ENCODE measurements around the gene XRCC3.

Gene XRCC3

DNA sequence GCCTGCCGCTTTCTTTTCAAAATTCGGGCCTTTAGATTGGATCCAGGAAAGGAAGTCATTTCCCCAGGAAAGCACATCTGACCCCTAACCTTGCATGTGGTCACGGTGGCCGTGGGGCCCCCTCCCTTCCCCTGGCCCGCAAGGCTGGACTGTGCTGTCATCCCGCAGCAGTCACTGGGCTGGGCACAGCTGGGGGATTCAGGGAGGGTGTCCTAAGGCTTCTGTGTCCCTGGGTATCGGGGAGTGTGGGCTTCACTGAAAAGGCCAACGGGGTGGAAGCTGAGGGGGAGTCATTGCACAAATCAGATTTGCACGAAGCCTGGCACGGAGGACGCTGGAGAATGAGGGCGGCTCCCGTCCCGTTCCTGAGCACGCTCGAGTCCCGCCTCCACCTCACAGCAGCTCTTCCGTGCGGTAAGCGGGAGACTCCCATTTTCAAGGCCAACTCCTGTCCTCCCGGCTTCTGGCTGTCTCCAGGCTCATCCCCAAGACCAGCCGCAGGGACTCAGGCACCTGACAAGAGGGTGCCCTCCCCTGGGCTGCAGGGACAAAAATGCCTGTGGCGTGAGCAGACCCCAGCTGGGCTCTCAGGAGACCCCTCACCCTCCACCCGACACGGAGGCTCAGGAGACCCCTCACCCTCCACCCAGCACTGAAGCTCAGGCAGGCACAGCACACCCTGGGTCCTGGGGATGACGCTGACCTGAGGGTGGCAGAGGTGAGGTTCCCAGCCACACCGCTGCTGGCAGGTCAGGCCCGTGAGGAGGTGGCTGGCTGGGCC is 9.6 kb downstream of the XRCC3 start:
- DNase-seq = no peak

DNA sequence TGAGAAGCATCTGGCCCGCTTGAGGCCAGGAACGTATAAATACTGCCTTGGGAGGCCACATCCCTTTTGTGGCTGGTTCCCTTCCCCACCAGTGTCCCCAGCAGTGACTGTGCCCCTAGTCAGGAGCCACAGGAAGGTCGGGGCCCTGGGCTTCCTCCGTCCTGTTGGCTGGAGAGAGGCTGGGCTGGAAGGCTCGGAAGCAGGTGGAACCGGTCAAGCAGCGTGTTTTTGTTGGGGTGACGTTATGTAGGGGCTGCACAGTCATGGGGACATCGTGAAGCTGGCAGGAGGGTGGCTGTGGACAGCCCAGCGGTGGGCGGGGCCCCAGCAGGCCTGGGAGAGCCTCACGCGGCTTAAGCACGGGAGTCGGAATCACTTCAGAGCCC is 10.1 kb downstream of the XRCC3 start:
- no peak for DNase-seq

DNA sequence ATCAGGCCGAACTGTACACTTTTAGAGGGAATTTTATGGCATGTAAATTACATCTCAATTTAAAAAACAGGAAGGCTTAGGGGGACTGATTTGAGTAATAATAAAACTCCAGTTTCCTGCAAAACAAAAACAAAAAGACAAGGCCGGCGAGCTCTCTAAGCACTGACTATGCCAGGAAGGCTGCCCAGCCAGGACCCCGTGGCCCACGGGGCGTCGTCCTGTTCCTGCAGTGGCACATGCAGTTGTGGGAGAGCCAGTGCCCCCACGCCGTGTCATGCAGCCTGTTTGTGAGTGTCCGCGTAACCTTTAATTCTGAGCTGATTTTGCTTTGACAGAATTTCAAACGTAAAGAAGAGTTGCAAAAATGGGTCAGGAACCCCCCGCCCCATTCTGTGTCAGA is 10.5 kb downstream of the XRCC3 start:
- DNase-seq = no peak

DNA sequence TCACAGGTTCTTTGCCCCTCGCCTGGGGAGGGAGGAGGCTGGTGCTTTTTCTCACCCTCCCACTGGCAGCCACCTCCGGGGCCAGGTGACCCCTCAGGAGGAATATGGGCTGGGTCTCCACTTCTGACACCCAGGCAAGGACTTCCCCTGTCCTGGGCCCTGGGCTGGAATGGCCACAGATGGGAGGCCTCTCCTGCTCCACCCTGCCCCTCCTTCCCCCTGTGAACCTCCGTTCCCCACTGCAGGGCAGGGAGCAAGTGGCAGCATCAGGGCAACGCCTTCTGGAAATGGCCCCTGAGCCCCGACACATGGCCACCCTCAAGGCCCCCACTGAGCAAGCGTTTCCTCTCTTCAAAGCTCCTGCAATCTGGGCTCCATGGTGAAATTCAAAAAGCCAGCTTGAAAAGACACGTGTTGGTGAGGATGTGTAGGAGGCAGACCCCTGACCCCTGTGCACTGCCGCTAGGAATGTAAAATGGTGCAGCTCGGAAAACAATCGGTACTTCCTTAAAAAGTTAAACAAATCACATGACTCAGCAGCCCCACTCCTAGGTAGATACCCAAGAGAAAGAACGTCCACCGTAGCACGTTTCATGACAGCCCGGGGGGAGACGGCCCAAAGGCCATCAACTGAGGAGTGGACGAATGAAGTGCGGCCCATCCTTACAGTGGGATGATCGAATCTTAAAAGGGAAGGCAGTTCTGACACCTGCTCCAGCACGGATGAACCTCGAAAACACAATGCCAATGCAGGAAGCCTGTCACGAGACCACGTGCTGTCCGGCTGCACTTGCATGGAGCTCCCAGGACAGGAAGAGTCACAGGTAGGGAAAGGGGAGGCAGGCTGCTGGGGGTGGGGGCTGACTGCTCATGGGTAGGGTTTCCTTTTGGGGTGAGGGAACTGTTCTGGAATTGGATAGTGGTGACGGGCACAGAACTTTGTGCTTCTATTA is 11.5 kb downstream of the XRCC3 start:
- DNase-seq = no peak

DNA sequence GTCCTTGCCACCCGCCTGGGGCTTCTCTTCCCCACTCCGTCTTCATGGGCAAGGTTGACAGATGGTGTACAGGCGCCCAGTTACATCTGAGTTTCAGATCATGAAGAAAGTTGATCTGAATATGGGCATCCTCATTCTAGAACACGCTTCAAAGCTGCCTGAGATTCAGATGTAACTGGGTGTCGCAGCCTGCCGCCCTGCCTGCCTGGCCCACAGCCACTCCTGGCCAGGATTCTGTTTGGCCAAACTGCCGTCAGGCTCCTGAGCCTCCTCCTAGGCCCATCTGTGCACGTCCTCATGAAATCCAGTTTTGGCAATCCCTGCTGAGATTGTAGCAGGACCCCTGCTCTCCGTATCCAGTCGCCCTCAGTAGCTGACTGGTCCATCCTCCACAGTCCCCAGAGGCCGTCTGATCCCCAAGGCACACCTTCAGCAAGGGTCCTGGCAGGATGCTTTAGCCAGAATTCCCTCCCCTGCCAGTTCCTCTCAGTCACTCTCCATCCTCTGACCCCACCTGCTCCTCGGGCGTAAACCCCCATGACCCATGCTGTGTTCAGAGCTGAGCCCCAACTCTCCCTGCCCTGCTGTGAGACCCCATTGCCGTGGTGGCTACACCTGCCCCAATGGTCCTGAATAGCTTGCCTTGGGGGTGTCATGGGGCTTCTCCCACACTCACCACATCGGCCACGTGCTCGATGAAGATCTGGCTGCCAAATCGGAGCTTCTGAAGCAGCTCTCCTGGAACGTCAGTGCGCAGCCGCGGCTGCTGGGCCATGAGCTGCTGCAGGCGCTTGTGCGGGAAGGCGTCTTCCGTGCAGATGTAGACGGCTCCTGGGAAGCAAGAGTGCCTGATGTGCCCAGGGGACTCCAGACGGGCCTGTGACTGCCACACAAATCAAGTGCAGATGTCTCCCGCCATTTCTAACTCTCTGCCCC is 12.5 kb downstream of the XRCC3 start:
- DNase-seq = no peak

DNA sequence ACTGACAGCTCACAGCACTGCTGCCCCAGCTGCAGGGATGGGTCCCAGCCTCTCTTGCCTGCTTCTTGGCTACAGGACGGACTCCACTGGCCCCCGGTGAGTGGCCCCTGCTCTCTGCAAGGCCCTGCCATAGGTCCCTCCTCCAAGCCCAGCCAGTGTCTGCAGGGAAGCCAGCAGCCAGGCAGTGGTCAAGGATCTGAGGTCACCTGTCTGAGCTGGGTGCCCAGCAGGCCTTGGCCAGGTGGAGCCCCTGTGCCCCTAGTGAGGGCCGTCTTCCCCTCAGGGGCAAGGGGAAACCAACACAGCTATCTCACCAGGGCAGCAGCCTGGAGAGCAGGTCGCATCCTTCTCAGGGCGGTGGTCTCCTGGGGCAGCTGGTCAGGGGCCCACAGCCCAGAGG is 13.2 kb downstream of the XRCC3 start:
- no peak for DNase-seq

DNA sequence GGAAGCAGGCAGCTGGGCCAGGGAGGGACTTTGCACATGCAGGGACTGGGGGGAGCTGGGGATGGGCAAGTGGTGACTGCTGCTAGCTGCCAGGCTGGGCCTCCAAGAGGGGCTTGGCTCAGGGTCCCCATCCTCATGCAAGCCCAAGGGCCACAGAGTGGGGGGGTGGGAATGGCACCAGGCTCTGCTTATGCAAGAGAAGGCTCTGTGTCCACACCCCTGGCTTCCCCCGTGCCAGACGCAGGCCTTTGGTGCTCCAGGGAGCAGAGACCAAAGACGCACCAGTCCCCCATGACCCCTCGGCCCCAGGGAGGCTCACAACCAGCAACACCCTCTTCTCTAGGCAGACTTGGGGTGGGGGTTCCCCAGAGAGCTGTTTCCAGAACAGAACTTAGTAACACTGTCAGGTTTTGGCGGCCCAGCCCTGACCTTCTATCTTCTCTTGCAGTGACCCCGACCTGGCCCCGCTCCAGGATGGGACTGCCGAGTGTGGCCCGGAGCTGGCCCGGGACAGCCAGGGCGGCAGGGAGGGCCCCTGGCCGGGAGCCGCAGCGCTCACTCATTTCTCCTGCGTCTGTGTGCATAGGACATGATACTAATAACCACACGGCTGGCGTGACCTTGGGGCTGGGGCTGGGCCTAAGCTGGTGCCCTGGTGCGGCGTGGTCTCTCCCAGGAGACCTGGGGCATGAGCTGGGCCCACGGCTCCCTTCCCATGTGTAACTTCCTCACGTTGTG is 14.3 kb downstream of the XRCC3 start:
- DNase-seq = no peak

DNA sequence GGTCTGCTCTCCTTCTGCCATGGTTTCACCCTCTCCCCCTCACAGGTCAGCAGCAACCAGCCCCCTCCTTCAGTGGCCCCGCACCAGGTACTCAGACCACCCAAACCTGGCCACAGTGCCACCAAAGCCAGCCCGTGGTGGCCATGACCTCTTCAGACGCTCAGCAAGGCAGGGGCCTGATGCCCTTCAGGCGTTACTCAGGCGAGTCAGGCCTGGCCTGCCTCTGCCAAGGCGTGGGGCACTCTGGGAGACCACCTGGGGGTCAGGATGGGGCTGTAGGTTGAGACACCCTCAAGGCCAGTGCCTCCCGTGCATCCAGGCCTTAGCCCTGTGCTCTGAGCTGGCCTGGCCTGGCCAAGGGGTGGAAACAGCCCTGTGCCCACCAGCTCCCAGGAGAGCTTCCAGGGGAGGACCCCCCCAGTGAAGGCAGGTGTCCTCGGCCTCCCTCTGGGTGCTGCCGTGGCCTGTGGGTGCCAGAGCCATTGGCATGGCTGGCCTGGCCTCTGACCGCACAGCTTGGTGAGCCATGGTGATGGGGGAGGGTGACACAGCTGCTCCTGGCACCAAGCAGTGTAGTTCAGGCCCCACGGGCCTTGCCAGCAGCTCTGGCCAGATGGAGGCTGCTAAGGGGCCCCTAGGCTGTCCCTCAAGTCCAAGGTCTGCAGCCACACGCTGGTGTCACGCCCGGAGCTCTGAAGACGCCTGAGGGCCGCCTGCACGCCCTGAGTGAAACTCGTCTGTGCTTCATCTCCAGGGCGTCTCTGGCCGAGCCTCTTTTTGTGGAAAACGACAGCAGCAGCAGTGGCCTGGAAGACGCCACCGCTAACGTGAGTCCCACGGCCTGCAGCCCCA is 15.1 kb downstream of the XRCC3 start:
- DNase-seq = no peak

DNA sequence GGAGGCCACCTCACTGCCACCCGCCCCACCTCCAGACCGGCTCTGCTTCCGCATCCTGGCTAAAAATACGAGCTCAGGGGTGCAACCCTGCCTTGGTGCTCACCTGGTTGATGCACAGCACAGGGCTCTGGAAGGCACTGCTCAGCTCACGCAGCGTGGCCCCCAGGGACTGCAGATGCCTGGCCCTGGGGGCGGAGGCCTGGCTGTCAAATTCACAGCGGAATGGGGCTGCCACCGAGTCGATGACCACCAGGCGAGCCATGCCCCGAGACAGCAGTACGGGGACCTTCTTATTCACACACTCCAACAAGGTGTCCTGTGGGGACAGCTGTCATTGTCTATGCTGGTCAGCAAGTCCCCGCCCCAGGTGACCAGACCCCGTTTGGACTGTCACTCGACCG is 16.0 kb downstream of the XRCC3 start:
- DNase-seq = no peak

DNA sequence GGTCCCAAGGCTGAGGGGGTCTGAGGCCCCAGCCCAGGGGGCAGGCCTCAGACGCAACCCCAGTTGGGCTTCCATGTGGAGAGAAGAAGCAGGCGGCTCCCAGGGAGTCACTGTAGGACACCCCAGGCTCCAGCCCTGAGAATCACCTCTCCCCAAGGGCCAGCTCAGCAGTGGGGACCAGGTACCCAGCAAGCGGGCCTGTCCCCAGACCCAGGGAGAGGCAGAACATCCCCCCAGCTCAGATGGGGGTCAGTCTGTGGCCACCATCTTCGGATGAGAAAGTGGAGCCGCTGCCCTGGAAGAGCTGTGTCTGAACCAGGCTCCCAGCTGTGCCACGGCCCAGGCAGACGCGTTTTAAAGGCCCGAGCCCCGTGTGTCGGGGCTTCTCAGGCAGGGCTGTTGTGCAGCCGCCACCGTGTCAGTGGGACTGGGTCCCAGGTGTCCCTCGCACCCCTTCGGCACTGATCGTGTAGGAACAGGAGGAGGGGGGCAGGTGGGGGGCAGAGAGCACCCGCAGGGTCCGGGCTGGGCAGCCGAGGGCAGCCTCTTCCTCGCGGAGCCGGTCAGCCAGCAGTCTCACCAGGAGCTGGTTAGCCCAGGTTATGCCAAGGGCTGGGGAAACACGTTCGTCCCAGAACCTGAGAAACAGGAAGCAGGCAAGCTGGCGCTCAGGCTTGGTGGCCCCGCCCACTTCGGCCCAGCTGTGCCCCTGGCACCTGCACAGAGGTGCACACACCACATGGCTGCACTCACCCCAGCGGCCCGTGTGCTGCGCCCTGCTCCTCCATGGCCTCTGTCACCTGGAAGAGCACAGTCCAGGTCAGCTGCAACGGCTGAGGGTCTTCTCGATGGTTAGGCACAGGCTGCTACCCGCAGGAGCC is 16.6 kb downstream of the XRCC3 start:
- no peak for DNase-seq

DNA sequence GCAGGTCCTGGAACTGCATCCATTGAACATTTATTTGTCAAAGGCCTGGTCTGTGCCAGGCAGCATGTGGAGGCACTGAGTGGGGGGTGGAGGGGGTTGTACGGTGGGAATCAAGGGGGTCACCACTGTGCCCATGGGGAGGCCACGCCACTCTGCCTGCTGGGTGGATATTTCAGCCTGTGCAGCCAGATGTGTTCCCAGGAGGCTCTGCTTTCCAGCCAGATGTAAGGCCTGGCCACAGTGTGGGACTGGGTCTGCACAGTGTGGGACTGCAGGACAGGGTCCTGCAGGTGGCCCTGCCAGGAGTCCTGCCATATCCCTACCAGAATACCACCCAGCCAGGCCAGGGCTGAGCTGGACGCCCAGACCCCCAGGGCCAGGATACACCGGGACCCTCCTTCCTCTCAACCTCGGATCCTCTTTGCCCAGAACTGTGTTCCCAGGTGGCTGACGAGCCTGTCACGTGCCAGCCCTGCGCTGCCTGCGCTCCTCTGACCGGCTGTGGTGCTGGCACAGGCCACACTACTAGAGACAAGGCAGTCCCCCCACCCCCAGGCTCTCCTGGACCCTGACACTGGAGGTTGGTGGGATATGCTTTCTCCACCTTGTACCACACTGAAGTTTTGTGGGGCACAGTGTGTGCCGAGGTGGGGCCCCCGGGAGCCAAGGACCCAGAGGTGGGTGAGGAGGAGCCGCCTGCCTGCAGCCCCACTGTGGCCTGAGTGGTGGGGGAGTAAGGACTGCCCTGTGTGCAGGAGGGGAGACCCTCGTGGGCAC is 17.5 kb downstream of the XRCC3 start:
- no peak for DNase-seq

DNA sequence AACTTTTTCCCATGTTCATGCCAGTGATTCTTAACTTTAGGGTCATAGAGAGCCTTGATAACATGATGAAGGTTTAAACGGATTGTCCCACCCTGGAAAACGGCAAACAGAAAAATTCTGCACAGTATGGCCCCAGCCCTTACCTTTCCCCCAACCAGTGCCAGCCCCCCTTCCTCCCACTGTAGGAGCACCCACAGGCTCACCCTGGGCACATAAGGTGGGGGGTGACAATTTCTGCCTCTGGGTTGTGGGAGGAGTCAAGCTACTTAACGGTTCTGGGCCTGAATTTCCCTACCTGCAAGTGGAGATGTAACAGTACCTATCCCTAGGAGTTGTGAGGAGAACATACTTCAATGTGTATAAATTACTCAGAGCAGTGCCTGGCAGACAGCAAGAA is 18.0 kb downstream of the XRCC3 start:
- DNase-seq = no peak

DNA sequence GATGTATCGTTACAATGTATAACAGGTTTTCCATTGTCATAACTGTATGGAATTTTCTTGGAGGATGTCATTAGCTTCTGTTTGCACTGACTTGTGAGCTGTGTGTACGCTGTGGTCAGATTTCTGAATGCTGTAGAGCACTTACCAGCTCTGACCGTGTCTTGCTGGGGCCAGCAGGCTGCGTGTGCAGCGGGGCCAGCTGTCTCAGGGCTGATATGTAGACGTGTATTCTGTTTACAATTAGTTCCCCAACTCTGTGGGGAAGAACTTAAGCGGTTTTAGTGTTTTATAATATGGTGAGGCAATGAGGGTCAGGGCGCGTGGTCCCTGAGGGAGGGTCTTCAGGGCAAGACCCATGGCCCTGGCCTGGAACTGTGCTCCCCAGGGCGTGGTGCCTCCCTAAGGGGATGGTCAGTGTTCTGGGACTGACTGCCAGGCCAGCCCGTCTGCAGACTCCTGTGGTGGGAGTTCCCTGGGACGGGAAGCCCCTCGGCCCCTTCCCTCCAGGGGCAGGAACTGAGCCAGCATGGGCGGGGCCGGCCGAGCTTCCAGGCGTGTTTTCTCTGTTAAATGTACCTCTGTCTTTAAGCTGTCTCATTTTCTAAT is 18.7 kb downstream of the XRCC3 start:
- DNase-seq = no peak

DNA sequence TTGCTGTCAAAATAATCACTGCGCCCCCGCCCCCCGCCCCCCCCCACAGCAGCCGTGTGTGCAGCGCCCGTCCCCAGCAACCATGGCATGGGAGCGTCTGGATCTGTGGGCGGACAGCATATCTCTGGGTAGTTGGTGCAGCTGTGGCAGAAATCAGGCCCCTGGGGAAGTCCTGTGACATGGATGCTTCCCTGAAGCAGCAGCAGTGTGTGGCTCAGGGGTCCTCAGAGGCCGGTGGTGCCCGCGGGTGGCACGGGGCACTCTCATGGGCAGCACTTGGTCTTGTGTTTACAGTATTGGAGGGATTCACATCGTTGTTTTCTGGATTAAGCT is 19.2 kb downstream of the XRCC3 start:
- no peak for DNase-seq

DNA sequence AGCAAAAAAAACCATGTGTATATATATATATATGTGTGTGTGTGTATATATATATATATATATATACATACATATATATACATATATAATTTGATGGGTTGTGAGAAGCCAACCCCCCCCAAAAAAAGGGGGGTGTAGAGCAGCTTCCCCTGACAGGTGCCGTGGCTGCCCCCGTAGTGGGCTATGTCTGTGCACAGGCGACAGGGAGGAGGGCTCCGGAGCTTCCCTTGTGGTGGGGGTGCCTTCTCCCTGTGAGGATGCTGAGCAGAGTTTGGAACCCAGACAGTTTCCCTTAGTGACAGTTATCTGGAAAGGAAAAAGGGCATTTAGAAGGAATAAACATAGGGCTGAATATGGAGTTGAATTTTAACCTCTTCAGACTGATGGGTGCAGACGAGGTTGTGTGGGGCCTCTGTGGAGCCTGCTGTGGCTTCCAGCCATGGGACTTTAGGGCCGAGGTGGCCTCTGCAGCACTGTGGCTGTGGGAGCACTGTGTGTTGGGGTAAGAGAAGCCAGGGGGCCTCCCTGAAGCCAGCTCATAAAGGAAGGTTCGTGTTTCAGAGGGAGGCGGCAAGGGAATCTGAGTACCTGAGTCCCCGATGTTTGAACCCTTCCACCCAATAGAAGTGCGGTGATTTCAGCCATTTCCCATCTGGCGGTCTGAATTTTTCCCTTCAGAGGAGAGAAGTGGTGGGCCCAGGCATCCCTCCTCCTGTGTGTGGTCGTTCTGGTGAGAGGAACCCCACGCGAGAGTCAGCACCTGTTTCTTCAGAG is 19.8 kb downstream of the XRCC3 start:
- DNase-seq = no peak

DNA sequence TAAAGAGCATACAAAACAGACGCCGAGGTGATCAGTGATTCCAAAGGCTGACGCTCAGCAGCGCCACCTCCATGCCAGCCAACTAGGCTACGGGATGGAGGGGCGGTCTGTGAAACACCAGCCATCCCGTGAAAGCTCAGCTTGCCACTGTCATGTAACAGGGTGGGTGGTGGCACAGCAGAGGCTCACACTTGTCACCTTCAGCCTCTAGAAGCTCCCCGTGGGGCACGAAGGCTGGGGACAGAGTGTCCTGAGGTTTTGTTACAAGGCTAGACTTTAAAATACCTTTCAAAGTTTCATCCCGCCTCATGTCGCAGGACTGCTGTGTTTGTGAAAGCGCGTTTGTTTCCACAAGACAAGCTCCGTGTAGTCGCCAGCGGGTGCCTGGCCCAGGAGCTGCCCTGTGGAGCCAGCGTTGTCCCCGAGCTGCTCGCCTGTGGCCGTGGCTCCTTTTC is 20.7 kb downstream of the XRCC3 start:
- no peak for DNase-seq

DNA sequence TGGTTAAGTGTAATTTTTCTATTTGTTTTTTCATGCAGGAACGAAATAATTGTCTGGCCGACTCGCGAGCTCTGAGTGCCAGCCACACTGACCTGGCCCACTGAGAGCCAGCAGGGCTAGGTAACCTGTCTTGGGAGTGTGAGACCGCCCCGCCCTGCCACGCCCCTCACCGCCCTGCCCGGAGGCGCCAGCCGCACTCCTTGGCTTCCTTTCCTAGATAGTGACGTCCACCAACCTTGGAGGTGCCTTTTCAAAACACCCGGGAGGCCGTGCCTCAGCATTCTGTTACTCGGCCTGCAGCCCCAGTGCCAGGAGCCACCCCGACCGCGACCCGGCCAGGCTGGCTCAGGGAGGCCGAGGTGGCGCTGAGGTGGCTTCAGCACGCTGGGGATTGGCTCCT is 21.7 kb downstream of the XRCC3 start:
- DNase-seq = no peak

DNA sequence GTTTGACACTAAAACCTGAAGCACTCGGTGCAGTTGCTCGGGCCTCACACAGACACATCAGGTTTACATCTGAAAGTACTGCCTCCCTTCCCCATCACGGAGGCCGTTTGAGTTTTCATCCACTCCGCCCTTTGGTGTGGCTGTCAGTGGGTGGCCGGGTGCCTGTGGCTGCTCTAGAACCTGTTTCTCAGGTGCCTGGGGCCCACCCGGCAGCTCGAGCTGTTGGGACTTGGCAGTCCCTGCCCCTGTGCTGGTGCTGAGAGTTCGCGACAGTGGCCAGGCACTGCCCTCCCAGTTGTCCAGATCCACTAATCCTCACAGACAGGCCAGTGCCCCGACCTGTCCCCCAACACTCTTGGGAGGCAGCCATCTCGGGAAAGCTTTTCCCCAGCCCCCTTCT is 22.4 kb downstream of the XRCC3 start:
- DNase-seq = no peak

Measured in CD4-positive, alpha-beta T cell treated with Interleukin-15 for 1 hour (primary cell).